ENCODE data around the gene PPHLN1.

Gene PPHLN1

GRCh38 chr12:42325653-42326474 is at the start of gene PPHLN1, which contains the start of gene ZCRB1:
PPHLN1 (plus strand) TSS chr12:42326167; CDS start chr12:42335903, 9,736 bp downstream.
ZCRB1 (minus strand) TSS chr12:42326094; CDS start chr12:42324102, 1,992 bp downstream.
- peak; percentile 85 for DNase-seq (ENCODE audit: low spot score)

- DNase-seq (ENCODE audit: low spot score), result no peak
Measured at GRCh38 chr12:42277396-42278127, 48.4 kb upstream of the PPHLN1 start.

- DNase-seq (ENCODE audit: low spot score), result no peak
Measured at GRCh38 chr12:42278128-42278510, 47.8 kb upstream of the PPHLN1 start.

- no peak for DNase-seq (ENCODE audit: low spot score)
Measured at GRCh38 chr12:42281278-42281677, 44.7 kb upstream of the PPHLN1 start.

GRCh38 chr12:42281844-42282243 is 44.1 kb upstream of the PPHLN1 start:
- DNase-seq (ENCODE audit: low spot score), result no peak

- no peak for DNase-seq (ENCODE audit: low spot score)
Measured at GRCh38 chr12:42282294-42282693, 43.7 kb upstream of the PPHLN1 start.

GRCh38 chr12:42283739-42284138 is 42.2 kb upstream of the PPHLN1 start:
- DNase-seq (ENCODE audit: low spot score), result no peak

GRCh38 chr12:42284157-42284556 is 41.8 kb upstream of the PPHLN1 start:
- DNase-seq (ENCODE audit: low spot score), result no peak

- no peak for DNase-seq (ENCODE audit: low spot score)
Measured at GRCh38 chr12:42284876-42285275, 41.1 kb upstream of the PPHLN1 start.

- no peak for DNase-seq (ENCODE audit: low spot score)
Measured at GRCh38 chr12:42285431-42285830, 40.5 kb upstream of the PPHLN1 start.

GRCh38 chr12:42286741-42287140 is 39.2 kb upstream of the PPHLN1 start:
- DNase-seq (ENCODE audit: low spot score), result no peak

GRCh38 chr12:42288544-42288943 is 37.4 kb upstream of the PPHLN1 start:
- no peak for DNase-seq (ENCODE audit: low spot score)

- no peak for DNase-seq (ENCODE audit: low spot score)
Measured at GRCh38 chr12:42291680-42292079, 34.3 kb upstream of the PPHLN1 start.

GRCh38 chr12:42296503-42297109 is 29.4 kb upstream of the PPHLN1 start:
- no peak for DNase-seq (ENCODE audit: low spot score)

GRCh38 chr12:42298887-42299286 is 27.1 kb upstream of the PPHLN1 start:
- DNase-seq (ENCODE audit: low spot score), result no peak

GRCh38 chr12:42299392-42300308 is 26.3 kb upstream of the PPHLN1 start:
- no peak for DNase-seq (ENCODE audit: low spot score)

- no peak for DNase-seq (ENCODE audit: low spot score)
Measured at GRCh38 chr12:42306297-42306696, 19.7 kb upstream of the PPHLN1 start.

- no peak for DNase-seq (ENCODE audit: low spot score)
Measured at GRCh38 chr12:42308390-42308789, 17.6 kb upstream of the PPHLN1 start.

GRCh38 chr12:42309996-42310395 is 16.0 kb upstream of the PPHLN1 start:
- DNase-seq (ENCODE audit: low spot score), result no peak

- no peak for DNase-seq (ENCODE audit: low spot score)
Measured at GRCh38 chr12:42315108-42315507, 10.9 kb upstream of the PPHLN1 start.

- DNase-seq (ENCODE audit: low spot score), result no peak
Measured at GRCh38 chr12:42320796-42321195, 5.2 kb upstream of the PPHLN1 start.

- DNase-seq (ENCODE audit: low spot score), result no peak
Measured at GRCh38 chr12:42322567-42322966, 3.4 kb upstream of the PPHLN1 start.
